K562 (cell line): ENCODE results near the gene MEST.

Experiments used
- CTBP1 ChIP-seq: fragments of 450-650 bp; IDR thresholded peaks from 2 replicates; pipeline ENCODE4 v1.6.1; 2016; ENCODE audit warnings: borderline replicate concordance
- CTCF ChIP-seq, 3 experiments: IDR thresholded peaks in 2 of 3; conservative IDR thresholded peaks in 1 of 3; 2 replicates each; pipeline ENCODE4 v1.5.1; 2011 to 2012; ENCODE audit warnings: low read length in 3 of 3, mild to moderate bottlenecking in 3 of 3, control low read depth in 2 of 3, improper control_type of control experiment in 1 of 3, inconsistent platforms in 1 of 3, low read depth in 1 of 3, mixed read lengths in 1 of 3, moderate library complexity in 1 of 3; ENCODE audit not compliant: insufficient read depth in 2 of 3
- EP300 ChIP-seq: IDR thresholded peaks from 2 replicates; pipeline ENCODE4 v1.6.1; 2012; ENCODE audit warnings: low read length, improper control_type of control experiment
- HMG20B ChIP-seq: fragments of 250-450 bp; sonication (Bioruptor Pico); IDR thresholded peaks from 2 replicates; pipeline ENCODE4 v1.5.0; 2021; ENCODE audit warnings: mild to moderate bottlenecking
- SMC3 ChIP-seq: conservative IDR thresholded peaks from 2 replicates; pipeline ENCODE4 v1.6.1; 2011; ENCODE audit warnings: low read depth, low read length, improper control_type of control experiment; ENCODE audit not compliant: insufficient read depth
- TF ChIP-seq, protein P1 (sequence below): fragments of 450-650 bp; IDR thresholded peaks from 2 replicates; pipeline ENCODE4 v1.6.1; 2018; ENCODE audit not compliant: partially characterized antibody

DNA sequence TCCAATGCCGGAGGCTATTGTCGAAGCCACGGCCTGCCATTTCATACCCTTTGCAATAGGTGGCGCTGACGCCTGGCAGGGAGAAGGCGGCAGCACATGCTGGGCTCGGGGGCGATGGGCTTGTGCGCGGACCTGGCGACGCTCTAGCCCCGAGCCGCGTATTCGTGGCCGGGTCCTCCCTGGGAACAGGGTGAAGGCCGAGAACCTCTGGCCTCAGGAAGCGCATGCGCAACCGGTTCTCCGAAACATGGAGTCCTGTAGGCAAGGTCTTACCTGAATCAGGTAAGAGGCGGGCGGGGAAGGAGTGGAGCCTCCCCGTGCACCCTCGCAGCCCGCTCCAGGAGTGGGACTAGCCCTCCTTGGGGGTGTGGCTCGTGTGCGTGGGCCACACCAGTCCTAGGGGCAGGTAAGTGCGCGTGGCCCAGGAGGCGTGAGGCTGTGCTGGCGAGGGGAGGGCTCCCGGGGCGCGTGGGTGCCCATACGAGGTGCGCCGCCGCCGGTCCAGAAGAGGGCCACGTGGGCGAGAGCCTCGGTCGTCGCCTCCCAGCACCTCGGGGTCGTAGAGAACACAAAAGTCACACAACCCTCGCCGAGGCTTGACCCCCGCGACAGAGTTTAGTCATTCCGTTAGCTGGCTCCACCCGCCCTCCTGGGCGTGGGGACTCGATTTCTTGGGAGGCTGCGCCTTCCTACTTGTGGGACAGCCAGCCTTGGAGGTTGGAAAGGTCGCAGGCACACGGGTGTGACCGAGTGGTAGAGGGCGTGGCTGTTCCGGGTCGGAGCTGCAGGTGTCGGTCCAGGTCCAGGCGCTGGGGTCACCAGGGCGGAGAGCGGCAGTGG, 5.6 kb upstream of the MEST start:
- TF ChIP-seq SMC3 = peak; percentile 53; the same call in 1 of the 2 replicates
- no peak for TF ChIP-seq HMG20B (CRISPR knock-in tag)
- peak; percentile 73 to 85 (median 80) for TF ChIP-seq CTCF (IDR thresholded peaks at IDR 0.05 in 2 of 3, conservative IDR thresholded peaks at IDR 0.05 in 1 of 3; ENCODE audit: insufficient read depth in 2 of 3, low read depth in 1 of 3, low read length in 3 of 3)
- TF ChIP-seq EP300 = no peak
- TF ChIP-seq CTBP1 = no peak
- TF ChIP-seq, protein P1, sequence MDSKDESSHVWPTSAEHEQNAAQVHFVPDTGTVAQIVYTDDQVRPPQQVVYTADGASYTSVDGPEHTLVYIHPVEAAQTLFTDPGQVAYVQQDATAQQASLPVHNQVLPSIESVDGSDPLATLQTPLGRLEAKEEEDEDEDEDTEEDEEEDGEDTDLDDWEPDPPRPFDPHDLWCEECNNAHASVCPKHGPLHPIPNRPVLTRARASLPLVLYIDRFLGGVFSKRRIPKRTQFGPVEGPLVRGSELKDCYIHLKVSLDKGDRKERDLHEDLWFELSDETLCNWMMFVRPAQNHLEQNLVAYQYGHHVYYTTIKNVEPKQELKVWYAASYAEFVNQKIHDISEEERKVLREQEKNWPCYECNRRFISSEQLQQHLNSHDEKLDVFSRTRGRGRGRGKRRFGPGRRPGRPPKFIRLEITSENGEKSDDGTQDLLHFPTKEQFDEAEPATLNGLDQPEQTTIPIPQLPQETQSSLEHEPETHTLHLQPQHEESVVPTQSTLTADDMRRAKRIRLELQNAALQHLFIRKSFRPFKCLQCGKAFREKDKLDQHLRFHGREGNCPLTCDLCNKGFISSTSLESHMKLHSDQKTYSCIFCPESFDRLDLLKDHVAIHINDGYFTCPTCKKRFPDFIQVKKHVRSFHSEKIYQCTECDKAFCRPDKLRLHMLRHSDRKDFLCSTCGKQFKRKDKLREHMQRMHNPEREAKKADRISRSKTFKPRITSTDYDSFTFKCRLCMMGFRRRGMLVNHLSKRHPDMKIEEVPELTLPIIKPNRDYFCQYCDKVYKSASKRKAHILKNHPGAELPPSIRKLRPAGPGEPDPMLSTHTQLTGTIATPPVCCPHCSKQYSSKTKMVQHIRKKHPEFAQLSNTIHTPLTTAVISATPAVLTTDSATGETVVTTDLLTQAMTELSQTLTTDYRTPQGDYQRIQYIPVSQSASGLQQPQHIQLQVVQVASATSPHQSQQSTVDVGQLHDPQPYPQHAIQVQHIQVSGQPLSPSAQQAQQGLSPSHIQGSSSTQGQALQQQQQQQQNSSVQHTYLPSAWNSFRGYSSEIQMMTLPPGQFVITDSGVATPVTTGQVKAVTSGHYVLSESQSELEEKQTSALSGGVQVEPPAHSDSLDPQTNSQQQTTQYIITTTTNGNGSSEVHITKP = no peak
